Measurements from ENCODE around the gene TWF2.

The TWF2 gene

DNA sequence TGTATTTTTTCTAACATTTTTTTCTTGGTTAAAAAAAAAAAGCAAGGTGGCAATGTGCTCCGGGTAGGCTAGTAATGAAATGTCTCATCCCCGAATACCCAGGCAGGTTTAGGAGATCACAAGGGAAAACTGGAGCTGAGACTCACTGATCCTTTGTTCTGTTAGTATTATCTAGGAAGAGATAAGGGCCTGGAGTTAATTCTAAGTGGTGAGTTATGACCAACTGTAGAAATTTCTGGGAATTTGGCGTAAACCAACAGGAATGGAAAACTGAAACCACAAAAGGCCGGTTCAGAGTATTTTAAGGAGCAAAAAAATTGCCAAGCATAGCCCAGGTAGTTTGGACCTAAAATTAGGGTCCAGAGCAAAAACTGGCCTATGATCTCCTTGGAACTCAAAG, 19.0 kb upstream of the TWF2 start:
- DNase-seq (ENCODE audit: low read depth), result no peak

DNA sequence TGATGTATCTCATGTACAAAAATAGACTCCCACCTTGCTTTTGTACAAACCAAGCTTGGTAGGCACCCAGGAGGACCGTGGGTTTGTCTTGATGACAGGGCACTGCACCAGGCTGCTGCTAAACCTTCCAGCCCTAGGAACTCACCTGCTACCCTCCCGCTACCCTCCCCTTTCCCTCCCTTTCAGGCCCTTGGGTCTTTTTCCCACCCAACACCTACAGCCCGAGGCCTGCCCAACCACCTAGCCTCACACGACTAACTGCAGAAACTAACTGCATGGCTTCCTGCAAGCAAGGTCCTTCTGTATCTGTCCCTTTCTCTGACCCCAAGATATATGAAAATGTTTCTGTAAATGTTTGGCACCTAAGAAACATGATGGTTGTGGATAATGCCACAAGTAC, 17.7 kb upstream of the TWF2 start:
- DNase-seq (ENCODE audit: low read depth), result no peak

DNA sequence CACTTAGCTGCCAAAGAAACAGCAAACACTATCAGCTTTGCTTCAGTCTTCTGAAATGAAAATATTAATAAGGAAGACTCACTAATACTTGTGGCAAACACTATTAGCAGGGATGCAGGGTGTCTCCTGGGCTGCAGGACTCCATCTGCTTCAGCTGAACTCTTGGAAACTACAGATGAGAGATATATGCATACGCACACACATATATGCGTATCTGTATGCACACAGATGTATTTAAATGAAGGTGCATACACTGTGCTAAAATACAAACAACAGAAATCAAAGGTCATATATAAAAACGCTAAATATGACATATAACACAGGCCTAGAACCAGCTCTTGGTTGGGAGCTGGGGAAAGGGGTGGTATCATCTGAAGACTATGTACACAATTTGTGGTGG, 17.2 kb upstream of the TWF2 start:
- no peak for DNase-seq (ENCODE audit: low read depth)

DNA sequence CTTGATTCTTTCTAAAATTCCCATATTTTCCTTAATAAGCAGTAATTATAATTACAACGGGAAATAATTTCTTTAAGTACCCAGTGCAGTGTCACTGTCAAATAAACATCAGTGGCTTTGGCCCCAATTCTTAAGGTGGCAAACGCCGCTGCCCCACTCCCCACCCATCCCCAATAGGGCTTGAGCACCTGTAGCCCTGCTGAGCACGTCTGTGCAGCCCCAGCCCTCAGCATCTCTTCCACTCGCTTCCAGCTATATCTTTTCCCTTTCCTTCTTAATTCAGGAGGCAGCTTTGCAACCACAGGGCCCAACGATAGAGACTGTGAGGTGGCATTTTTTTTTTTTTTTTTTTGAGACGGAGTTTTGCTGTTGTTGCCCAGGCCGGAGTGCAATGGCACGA, 15.7 kb upstream of the TWF2 start:
- no peak for DNase-seq (ENCODE audit: low read depth)

DNA sequence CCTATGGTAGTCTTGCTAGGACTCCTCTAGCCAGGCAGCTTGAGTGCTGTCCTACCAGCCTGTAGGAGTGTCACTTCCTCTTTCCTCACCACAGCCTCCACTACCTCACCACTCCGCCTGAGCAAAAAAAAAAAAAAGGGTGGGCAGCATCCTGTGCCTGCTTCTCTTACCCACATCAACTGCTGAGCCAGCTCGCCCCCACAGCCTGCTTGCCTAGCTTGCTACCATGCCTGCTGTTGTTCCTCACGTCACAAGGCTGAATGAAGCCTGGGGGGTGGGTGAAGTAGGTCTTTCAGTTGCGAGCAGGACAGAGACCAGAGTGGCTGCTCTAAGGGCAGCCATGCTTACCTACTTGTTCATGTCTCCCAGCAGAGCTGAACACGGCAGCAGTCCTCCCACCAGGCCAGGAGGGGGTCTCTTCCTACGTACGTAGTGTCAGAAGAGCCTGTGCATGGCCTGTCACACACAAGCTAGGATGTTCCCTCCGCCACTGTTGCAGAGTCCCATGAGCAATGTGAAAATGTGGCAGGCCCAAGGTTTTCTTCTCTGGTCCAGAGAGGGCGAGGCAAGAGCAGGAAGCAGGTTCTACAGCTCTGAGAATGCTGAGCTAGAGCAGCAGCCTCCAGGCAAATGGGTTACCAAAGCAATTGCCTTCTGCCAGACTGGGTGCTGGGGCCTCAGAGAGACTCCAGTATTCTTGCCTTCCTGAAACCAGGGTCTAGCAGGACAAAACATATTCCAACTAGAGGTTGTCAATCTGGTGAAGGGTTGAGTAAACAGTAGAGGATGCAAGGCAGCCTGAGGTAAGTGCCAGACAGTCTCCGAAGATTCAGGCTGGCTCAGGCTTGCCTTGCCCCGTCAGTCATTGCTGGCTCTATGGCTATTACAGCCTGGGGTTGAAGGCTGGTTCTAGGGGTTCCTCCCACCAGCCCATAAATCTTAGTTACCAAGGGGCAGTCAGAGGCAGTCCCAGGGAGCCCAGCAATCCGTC, 14.7 kb upstream of the TWF2 start:
- peak; percentile 71 for DNase-seq (ENCODE audit: low read depth)

DNA sequence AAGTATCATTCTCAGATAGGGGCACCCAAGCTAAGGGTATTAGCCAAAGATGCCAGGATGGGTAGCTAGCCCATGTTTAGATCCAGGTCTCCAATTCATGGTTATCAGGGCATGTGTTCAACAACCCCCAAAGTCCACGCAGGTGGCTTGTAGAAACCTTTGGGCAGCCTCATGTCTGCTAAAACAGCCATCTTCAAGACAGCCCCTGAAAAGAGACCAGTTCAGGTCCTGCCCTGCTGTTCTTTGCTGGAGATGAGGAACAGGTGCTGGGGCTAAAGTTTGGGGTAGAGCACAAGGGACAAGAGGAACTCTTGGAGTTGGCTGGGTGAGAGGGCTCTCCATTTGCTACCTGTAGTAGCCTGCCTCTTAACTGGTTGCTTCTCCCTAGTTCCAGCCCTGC, 11.2 kb upstream of the TWF2 start:
- DNase-seq (ENCODE audit: low read depth), result no peak

DNA sequence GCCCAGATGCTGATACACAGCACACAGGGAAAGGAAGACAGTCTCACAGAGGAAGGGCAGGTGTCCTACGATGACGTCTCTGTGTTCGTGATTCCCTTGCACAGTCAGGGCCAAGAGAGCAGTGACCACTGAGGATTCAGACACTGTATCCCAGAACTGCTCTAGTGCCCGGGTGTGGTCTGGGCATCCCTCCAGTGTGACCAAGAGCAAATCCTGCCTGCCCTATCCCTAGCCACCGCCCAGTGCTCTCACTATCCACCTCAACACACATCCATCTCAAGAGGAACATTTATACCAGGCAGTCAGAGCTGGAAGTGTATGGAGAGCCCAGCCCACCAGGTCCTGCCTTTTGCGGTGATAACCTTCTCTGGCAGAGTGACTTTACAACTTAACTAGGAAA, 10.7 kb upstream of the TWF2 start:
- no peak for DNase-seq (ENCODE audit: low read depth)

DNA sequence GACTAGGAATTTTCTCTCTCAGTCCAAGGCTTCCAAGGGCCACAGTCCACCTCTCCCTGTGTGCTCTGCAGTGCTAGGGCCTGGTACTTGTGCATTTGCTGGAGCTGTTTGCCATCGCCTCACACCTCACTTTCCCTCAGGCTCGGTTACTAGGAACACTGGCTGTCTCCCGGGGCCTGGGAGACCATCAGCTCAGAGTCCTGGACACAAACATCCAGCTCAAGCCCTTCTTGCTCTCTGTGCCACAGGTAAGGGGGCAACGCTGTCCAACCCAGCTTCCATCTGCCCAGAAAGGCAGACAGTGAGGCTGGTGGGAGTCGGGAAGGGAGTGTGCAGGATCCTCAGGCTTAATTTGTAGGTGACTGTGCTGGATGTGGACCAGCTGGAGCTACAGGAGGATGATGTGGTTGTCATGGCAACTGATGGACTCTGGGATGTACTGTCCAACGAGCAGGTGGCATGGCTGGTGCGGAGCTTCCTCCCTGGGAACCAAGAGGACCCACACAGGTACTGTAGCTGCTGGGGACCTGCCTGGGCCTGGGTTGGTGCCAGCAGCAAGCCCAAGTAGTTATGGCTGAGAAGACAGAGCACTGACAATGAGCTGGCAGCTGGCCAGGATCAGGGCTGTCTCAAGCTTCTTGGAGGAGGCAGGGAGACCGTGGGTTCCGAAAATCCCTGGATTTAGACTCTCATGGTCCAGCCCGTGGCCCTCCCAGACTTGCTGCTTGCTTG, 10.0 kb upstream of the TWF2 start:
- no peak for DNase-seq (ENCODE audit: low read depth)

DNA sequence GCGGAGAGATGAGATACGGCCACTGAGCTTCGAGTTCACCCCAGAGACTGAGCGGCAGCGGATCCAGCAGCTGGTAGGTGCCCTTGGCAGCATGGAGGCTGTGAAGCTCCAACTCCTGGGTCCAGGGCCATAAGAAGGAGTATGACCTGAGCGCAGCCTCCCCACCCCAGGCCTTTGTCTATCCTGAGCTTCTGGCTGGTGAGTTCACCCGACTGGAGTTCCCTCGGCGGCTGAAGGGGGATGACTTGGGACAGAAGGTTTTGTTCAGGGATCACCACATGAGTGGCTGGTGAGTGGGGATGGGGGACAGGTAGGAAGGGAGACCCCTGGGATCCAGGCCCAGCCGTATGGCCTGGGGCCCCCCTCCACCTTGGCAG, 9.2 kb upstream of the TWF2 start:
- DNase-seq (ENCODE audit: low read depth), result no peak

DNA sequence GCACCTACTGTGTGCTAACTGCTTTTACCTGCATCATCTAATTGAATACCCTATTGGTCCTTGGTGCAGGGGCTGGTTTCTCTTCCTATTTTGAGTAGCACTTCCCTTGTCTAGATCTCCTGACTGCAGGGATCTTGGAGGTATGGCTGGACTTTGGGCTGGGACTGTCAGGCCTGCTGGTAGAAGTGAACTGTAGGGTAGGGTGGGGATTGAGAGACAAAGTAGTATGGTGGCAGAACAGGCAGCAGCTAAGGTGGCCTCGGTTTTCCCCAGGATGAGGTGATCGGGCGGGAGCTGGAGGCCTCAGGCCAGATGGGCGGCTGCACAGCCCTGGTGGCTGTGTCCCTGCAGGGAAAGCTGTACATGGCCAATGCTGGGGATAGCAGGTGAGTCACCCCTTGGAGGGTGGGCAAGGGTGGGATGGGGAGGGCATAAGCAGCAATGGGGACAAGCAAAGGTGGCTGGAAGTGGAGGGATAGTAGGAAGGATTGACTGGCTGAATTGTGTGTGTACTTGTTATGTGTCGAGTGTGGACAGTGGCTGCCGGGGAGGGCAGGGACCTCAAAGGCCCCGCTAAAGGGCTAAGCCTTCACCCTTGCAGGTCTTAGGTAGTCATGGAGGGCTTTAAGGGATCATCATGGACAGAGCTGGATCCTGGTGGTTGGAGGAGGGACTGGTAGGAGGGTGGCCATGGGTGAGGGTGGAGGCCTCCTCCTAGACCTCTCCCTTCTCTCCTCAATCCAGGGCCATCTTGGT, 8.6 kb upstream of the TWF2 start:
- DNase-seq (ENCODE audit: low read depth), result no peak

DNA sequence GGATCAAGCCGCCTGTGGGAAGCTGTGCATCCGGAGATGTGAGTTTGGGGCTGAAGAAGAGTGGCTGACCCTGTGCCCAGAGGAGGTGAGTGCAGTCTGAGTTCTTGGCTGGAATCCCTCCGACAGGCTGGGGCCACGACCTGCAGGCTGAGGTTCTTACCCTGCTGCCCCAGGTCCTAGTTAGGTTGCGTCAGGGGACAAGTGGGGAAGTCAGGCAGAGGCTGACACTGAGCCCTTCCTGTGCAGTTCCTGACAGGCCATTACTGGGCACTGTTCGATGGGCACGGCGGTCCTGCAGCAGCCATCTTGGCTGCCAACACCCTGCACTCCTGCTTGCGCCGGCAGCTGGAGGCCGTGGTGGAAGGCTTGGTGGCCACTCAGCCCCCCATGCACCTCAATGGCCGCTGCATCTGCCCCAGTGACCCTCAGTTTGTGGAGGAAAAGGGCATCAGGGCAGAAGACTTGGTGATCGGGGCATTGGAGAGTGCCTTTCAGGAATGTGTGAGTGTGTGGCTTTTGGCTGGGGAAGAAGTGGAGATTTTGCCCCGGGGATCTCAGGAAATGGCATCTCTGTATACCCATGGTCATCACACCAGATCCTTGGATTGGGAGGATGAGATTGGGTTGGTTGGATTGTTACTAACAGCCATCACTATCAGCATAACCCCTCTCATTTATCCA, 7.9 kb upstream of the TWF2 start:
- DNase-seq (ENCODE audit: low read depth), result no peak

DNA sequence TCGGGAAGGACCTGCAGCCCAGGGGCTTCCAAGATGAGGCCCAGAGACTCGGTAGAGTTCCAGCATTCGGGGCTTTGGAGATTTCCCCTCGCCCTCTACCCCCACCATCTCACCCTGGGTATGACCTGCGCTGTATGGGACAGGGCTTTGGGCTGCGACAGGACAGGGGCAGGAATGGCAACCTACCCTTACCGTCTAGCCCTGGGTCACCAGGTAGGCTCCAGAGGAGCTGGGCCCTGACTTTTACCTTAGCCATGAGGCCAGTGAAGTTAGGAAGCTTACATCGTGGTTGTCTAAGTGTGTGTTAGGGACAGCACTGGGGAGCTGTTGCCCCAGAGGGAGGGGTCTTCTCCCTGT, 7.3 kb upstream of the TWF2 start:
- DNase-seq (ENCODE audit: low read depth), result no peak

DNA sequence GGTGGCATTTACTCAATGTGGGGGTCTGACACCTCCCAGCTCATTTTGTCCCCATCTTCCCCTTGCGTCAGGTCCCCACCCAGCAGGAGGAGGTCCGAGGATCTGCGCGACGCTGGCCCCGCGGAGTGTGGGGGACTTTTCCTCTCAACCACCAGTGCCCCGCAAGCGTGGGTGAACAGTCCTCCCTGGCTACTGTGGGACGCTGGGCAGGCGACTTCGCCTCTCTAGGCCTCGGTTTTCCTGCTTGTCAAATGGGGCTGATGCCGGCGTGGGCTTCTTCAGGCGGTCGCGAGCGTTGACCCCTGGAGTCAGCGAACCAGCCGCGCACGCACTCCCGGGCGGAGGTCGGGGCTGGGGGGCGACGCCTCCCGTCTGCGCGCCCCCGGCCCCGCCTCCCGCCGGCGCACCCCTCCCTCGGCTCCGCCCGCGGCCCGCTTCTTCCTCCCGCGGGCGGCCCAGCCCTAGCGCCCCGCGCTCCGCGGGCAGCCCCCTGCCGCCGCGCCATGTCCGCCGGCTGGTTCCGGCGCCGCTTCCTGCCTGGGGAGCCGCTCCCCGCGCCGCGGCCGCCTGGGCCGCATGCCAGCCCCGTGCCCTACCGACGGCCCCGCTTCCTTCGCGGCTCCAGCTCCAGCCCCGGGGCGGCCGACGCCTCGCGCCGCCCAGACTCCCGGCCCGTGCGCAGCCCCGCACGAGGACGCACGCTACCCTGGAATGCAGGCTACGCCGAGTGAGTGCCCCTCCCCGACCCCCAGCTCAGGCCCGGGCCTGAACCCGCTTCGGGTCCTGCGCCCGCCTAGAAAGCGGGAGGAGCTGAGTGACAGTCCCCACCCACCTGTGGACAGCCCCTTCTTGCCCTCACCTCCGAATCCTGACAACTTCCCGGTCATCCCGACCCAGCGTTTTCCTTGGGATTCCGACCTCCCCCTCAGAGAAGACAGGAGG, 6.6 kb upstream of the TWF2 start, which contains the start of gene PPM1M:
Gene PPM1M, plus strand, starts transcription at position 438 of the 942 bp plus-strand sequence. Its CDS starts 66 bp downstream, at position 504.
- DNase-seq (ENCODE audit: low read depth), result peak; percentile 72

DNA sequence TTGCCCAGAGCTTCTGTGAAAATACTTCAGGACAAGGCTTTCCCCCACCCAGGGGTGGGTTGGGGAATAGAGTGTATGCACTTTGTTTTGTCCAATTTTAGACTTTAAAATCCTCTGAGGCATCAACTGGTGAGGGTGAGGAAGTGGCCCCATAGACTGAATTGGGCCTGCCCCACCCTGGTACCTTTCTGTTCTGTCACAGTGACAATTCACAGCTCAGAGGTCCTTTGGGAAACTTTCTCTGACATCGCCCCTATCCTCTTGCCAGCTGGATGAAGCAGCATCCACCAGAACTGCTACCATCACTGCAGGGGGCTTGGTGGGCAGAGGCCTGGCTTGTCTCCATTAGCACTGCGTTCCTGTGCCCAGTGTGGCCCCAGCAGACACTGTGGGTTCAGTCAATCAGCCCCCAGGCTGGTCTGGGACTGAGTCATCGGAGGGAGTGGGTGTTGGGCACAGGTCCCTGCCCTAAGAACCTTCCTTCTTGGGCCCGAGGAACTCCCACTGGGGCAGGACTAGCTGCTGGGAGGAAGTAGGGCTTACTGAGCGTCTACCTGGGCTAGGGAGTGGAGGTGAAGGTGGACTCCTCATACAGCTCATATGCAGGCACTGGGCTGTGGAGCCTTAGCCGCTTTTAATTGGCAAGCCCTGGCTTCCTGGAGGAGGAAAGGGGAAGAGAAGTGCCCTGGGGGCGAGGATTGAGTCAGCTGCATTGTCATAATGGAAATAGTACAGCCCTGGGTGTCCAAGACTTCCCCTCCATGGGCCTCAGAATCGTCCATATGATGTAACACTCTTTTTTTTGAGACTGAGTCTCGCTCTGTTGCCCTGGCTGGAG, 5.1 kb upstream of the TWF2 start:
- DNase-seq (ENCODE audit: low read depth), result no peak

DNA sequence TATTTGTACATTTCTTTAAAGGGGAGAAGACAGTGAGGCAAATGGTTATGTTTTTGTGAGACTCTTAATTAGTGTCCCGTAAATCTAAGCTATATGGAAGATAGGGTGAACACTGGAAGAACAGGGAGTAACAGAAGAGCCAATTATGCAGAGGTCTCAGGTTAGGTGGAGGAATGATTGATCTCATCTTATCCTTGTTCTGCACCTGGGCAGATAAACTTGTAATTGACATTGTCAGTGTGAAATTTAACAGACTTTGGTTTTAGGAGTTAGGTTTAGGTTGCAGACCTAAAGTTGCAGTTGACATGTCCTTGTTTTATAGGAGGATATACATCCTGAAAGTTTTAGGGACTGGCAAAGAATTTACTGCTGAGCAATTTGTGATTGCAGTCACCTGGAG, 3.1 kb upstream of the TWF2 start:
- DNase-seq (ENCODE audit: low read depth), result no peak

DNA sequence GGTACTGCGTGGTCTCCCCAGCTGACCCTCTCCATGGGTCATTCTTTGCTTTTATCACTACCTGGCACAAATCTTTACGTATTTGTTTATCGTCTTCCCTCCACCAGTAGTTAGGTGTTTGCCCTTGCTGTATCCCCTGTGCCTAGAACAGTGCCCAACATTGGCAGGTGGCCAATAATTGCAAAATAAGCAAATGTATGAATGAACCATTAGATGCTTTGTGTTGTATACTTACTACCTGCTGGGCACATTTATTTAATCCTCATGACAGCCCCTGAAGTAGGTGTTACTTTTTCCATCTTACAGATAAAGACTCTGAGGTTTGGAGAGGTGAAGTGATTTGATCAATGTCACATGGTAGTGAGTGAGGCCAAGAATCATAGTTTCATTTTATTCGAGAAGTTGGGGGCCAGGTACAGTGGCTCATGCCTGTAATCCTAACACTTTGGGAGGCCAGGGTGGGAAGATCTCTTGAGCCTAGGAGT, 2.0 kb upstream of the TWF2 start:
- no peak for DNase-seq (ENCODE audit: low read depth)

DNA sequence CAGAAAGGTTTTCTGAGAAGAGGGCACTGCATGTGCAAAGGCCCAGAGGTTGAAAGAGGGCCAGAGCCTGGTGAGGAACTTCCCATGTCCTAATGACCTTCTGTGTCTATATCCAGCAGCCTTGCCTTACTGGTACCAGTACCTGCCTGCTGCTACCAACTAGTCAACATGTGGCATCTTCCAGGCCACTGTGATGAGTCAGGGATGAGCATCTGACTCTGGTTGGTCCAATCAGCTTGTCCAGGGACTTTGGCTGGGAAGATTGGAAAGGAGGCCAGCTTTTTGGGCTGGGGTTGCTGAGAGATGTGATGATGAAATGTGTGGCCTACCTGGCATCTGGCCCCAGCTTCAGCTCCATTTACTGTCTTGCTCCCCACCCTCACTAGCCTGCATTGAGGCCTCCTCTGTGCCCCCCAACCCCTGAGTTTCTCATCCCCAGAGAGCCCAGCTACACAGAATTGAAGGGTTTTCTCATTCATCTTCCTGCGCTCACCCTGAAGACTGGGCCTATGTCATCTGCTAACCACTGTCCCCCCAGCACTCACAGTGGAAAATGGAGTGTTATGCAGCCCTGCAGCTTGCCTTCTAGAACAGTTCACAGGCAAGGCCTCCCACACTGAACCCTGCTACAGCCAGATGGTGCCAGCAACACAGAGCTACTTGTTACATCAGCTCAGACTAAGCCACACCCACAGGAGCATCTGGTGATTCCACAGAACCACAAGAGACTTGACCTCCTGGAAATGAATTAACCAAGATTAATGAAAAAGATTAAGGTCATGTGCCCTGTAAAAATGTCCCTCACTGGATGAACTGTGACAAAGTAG, 1.3 kb upstream of the TWF2 start:
- DNase-seq (ENCODE audit: low read depth), result no peak

DNA sequence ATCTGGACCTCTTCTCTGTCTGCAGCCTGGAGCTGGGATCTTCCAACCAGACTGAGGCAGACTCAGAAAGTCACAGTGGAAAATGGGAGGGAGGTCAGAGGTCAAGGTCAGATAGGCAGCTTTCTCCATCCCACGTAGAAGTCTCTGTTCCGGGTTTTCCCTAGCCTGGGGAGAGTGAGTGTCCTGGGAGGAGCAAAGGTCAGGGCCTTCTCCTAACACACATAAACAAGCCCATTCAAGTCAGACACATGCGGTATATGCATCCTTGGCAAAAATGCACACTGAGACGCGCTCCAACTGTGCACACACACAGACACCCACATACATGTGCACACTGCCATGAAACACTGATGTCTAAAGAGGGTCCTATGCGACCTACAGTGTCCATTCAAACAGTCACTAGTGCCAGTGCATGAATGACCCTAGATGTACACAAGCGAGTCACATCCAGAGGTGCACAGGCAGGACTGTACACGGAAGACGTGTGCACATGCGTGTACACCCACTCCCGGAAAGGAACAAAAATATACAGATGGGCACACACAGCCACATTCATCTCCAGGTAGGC, 681 bp downstream of the TWF2 start:
- no peak for DNase-seq (ENCODE audit: low read depth)
